Testis (tissue), 3 donors: ENCODE data around the gene METRNL. TPM values are rescaled to one million over a fixed set of nuclear protein-coding genes. Genes with fewer than 3 reads are reported as not detected.

Experiments
- DNase-seq: peaks from one replicate; pipeline ENCODE4 v3.0.0-alpha.2; 2019
- H3K27ac ChIP-seq, 2 donors: fragments of 200-600 bp; sonication (generic); one replicate each; pipeline ENCODE4 v1.5.1; 2019
- H3K27me3 ChIP-seq: fragments of 200-600 bp; sonication (generic); one replicate; pipeline ENCODE4 v1.5.1; 2019
- H3K36me3 ChIP-seq: fragments of 200-600 bp; sonication (generic); one replicate; pipeline ENCODE4 v1.5.1; 2017; ENCODE audit warnings: low read depth; ENCODE audit errors: missing control alignments
- H3K4me1 ChIP-seq: fragments of 200-600 bp; sonication (generic); one replicate; pipeline ENCODE4 v1.5.1; 2019
- H3K4me3 ChIP-seq, 2 donors: fragments of 200-600 bp; sonication (generic); one replicate each; pipeline ENCODE4 v1.5.1; 2017 to 2019
- H3K9me3 ChIP-seq: fragments of 200-600 bp; sonication (generic); one replicate; pipeline ENCODE4 v1.5.1; 2017
- POLR2A ChIP-seq: fragments of 450-650 bp; IDR thresholded peaks from one replicate; pipeline ENCODE4 v1.6.1; 2017; ENCODE audit warnings: antibody characterized with exemption, mild to moderate bottlenecking, moderate library complexity
- WGBS, 2 donors: methylation state at CpG; one replicate each; pipeline ENCODE4 v1.1.5; 2018; 5-methylcytosine and 5-hydroxymethylcytosine counted together
- intact Hi-C: fragments of 100-400 bp; cut with DNase I; formaldehyde crosslinking; loops from one replicate; pipeline ENCODE4 v1.15.1; 2023; ENCODE audit warnings: low total_unique reads
- polyA plus RNA-seq: library from polyadenylated mRNA; stranded (reverse); fragments of 350-450 nt; fragmentation: Illumina TruSeq; extraction: RNeasy Lipid Tissue Mini Kit (QIAGEN cat#74804); gene quantifications from one replicate; pipeline ENCODE4 v1.2.3, GENCODE V29; 2014; ENCODE audit warnings: low read depth, low replicate concordance; ENCODE audit not compliant: insufficient read depth
- total RNA-seq, 2 donors: library from RNA; depleted of rRNA; stranded (reverse); fragments of >200 nt; gene quantifications; one replicate each; pipeline ENCODE4 v1.2.3, GENCODE V29; 2016
- TF ChIP-seq, protein P1 (sequence below), 3 experiments: fragments of 450-650 bp in 2 of 3; fragments of 200-600 bp in 1 of 3; sonication (generic) in 1 of 3; IDR thresholded peaks; one replicate each; pipeline ENCODE4 v1.5.1; 2016 to 2019; ENCODE audit warnings: antibody characterized with exemption in 3 of 3, mild to moderate bottlenecking in 2 of 3, moderate library complexity in 1 of 3

Gene METRNL
- total and polyA plus RNA-seq, 3 donors from 2014 or later = 54.6 to 86.1 (median 56.1) TPM

DNA sequence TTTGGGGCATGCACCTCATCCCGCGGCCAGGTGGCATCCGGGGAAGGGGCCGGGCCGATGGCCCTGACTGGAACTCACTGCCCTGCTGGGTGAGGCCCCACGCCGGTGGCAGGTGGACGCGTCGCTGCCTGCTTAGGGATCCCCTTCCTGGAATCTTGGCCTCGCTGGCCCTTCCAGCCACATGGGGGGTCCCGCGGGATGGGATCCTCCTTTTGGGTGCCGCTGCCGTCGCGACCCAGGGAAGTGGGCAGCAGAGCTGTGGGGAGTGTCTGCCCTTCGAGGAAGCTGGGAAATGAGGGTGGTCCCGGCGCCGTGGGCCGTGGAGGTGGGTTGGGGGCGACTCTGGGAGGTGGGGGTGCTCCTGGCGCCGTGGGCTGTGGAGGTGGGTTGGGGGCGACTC, 12.8 kb downstream of the METRNL start:
- intact Hi-C loops = no loop called here
- Histone ChIP-seq H3K27ac (no peak overlapping the region), H3K9me3 (no peaks in the 10 kb centered on the region), H3K4me3 (no peak overlapping the region), H3K36me3 (no peaks in the 10 kb centered on the region), H3K27me3 (no peaks in the 10 kb centered on the region), H3K4me1 (peaks cover 21% of the 10 kb centered on the region)
- WGBS, 2 donors = 85 to 91% methylated on average over 11 to 25 of the region's 26 CpGs
- no peak for DNase-seq
- TF ChIP-seq, protein P1, sequence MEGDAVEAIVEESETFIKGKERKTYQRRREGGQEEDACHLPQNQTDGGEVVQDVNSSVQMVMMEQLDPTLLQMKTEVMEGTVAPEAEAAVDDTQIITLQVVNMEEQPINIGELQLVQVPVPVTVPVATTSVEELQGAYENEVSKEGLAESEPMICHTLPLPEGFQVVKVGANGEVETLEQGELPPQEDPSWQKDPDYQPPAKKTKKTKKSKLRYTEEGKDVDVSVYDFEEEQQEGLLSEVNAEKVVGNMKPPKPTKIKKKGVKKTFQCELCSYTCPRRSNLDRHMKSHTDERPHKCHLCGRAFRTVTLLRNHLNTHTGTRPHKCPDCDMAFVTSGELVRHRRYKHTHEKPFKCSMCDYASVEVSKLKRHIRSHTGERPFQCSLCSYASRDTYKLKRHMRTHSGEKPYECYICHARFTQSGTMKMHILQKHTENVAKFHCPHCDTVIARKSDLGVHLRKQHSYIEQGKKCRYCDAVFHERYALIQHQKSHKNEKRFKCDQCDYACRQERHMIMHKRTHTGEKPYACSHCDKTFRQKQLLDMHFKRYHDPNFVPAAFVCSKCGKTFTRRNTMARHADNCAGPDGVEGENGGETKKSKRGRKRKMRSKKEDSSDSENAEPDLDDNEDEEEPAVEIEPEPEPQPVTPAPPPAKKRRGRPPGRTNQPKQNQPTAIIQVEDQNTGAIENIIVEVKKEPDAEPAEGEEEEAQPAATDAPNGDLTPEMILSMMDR (IDR thresholded peaks at IDR 0.05) = no peak
- no peak for TF ChIP-seq POLR2A

DNA sequence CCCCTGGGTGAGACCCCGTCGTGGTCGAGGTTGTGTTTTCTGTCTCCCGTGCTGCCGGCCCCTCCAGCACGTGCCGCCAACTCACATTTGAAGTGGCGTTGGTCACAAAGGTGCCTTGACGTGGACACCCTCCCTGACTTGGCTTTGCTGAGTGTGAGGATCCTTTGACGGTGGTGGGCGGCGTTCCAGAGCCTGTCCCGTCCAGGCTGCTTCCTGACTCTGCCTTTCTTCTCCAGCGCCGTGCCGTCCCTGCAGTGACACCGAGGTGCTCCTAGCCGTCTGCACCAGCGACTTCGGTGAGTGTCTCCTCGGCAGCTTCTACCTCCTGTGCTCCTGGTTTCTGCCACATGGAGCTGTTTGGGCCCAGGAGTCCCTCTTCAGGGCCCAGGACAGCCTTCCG, 13.5 kb downstream of the METRNL start:
- Histone ChIP-seq H3K4me1 (peaks cover 21% of the 10 kb centered on the region), H3K27ac (no peak overlapping the region), H3K27me3 (no peaks in the 10 kb centered on the region), H3K4me3 (no peak overlapping the region), H3K9me3 (no peaks in the 10 kb centered on the region), H3K36me3 (no peaks in the 10 kb centered on the region)
- intact Hi-C loops = no loop called here
- WGBS, 2 donors = 80 to 86% methylated on average over 20 to 22 of the region's 22 CpGs
- no peak for TF ChIP-seq POLR2A
- TF ChIP-seq, protein P1 (IDR thresholded peaks at IDR 0.05) = no peak
- no peak for DNase-seq

DNA sequence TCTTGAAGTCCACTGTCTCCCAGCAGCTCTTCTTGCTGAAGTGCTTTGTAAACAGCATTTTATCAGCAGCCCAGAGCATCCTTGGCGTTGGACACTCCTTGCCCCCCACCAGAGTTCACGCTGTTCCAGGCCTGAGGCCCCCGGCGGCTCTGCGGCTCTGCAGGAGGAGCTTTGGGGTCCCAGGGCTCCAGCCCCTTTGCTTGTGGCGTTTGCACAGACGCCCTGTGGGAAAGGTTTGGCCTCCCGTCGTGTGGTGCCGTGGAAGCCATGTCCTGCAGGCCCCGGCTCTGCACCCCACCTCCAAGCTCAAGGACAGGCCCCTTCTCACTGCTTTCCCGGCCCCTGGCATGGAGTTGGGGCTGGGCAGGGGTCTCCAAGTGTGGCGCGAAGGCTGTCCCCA, 14.1 kb downstream of the METRNL start:
- Histone ChIP-seq H3K9me3 (no peaks in the 10 kb centered on the region), H3K36me3 (no peaks in the 10 kb centered on the region), H3K27me3 (no peaks in the 10 kb centered on the region), H3K4me3 (no peak overlapping the region), H3K4me1 (peaks cover 24% of the 10 kb centered on the region), H3K27ac (no peak overlapping the region)
- intact Hi-C loops = no loop called here
- no peak for DNase-seq
- TF ChIP-seq POLR2A = no peak
- TF ChIP-seq, protein P1 (IDR thresholded peaks at IDR 0.05) = no peak
- 81 to 89% methylated on average over 5 to 14 of the region's 14 CpGs for WGBS, 2 donors

DNA sequence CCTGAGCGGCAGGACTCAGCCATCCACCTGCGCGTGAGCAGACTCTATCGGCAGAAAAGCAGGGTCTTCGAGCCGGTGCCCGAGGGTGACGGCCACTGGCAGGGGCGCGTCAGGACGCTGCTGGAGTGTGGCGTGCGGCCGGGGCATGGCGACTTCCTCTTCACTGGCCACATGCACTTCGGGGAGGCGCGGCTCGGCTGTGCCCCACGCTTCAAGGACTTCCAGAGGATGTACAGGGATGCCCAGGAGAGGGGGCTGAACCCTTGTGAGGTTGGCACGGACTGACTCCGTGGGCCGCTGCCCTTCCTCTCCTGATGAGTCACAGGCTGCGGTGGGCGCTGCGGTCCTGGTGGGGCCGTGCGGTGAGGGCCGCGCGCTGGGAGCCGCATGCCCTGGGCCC, 14.9 kb downstream of the METRNL start:
- Histone ChIP-seq H3K27ac (no peak overlapping the region), H3K27me3 (no peaks in the 10 kb centered on the region), H3K9me3 (no peaks in the 10 kb centered on the region), H3K36me3 (no peaks in the 10 kb centered on the region), H3K4me3 (no peak overlapping the region), H3K4me1 (peaks cover 32% of the 10 kb centered on the region)
- intact Hi-C loops = no loop called here
- TF ChIP-seq, protein P1 (IDR thresholded peaks at IDR 0.05) = no peak
- no peak for TF ChIP-seq POLR2A
- no peak for DNase-seq
- 95% methylated on average over 32 of the region's 32 CpGs; no CpG with 5 or more reads in 1 of the 2 donors for WGBS, 2 donors

DNA sequence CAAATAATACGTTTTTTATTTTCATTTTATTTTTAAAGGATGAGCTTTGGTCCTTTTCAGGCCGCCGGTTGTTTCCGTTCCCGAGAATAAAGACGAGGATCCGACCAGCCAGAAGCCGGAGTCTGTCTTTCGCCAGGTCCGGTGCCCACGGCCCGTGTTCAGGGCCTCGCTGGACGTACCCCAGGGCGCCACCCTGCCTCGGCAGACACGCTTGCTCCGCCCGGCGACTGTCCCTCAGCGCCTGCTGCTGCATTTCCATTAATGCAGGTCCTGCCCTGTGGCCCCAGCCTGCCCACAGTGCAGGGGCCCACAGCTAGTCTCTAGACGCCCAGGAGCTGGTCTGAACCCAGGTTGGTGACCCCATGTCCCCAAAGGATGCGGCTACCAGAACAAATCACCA, 15.6 kb downstream of the METRNL start:
- no peaks in the 10 kb centered on the region for H3K36me3 ChIP-seq
- H3K27ac ChIP-seq = no peak overlapping the region
- peaks cover 35% of the 10 kb centered on the region for H3K4me1 ChIP-seq

More for the DNA sequence above, 15.6 kb downstream of the METRNL start:
- no peaks in the 10 kb centered on the region for H3K9me3 ChIP-seq
- H3K27me3 ChIP-seq = no peaks in the 10 kb centered on the region
- H3K4me3 ChIP-seq = no peak overlapping the region
- 92 to 97% methylated on average over 10 to 23 of the region's 23 CpGs for WGBS, 2 donors
- no peak for DNase-seq
- intact Hi-C loops = no loop called here
- TF ChIP-seq, protein P1 (IDR thresholded peaks at IDR 0.05) = no peak
- no peak for TF ChIP-seq POLR2A
